Hematopoietic multipotent progenitor cell treated with erythropoietin and hydrocortisone succinate and interleukin-3 and kit ligand, for 15 days (in vitro differentiated cells): ENCODE results near the gene SRL.
"Not testable (repeated sequence)": the region's sequence is repeated elsewhere in the genome, so short reads cannot be mapped to it uniquely, and the experiment has no call there.

Experiments used
- DNase-seq: peaks from one replicate; pipeline ENCODE4 v3.0.0-alpha.2; 2015; ENCODE audit warnings: low spot score

The SRL gene

DNA sequence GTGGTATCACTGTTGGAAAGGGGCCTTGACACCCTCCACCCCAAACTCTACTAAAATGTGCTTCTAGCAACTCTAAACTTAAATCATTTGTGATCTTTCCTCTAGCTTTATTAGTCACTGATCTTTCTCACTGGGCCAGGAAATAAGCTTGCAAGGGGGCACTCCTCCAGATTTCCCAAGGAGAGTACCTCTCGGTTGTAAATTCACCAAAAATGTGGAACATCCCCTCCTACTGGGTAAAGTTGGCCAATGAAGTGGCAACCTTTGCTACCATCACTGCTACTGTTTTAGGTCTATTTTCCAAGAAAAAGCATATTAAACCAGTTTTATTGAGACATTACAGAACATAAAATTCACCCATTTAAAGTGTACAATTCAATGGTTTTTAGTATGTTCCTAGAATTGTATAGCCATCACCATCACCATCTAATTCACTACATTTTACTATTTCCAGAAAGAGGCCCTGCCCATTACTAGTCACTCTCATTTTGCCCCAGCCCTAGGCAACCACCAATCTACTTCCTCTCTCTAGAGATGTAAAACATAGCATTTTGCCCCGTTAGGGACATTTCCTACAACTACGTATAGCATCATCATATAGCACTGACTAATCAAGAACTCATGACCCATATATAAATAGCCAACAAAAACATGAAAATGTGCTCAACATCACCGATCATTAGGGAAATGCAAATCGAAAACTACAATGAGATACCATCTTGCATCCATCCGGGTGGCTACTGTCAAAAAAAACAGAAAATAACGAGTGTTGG is 81.0 kb downstream of the SRL start:
- no peak for DNase-seq

DNA sequence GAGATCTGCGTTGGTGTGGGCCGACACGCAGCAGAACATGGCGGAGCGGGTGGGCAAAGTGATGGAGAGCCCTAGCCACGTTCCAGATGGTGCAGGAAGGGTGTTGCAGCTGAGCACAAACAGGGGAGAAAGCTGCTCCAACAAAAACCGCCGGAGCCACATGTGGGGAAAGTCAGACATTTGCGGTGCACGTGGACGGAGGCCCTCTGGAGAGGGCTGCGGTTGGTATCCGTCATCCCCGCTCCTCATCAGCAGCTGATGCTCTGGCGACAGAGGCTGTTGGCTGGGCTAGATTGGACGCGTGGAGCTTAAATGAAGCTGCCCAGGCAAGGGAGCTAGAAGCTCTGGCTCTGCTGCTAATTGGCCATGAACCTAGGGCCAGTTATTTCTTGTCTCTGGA is 82.2 kb downstream of the SRL start:
- DNase-seq = no peak

DNA sequence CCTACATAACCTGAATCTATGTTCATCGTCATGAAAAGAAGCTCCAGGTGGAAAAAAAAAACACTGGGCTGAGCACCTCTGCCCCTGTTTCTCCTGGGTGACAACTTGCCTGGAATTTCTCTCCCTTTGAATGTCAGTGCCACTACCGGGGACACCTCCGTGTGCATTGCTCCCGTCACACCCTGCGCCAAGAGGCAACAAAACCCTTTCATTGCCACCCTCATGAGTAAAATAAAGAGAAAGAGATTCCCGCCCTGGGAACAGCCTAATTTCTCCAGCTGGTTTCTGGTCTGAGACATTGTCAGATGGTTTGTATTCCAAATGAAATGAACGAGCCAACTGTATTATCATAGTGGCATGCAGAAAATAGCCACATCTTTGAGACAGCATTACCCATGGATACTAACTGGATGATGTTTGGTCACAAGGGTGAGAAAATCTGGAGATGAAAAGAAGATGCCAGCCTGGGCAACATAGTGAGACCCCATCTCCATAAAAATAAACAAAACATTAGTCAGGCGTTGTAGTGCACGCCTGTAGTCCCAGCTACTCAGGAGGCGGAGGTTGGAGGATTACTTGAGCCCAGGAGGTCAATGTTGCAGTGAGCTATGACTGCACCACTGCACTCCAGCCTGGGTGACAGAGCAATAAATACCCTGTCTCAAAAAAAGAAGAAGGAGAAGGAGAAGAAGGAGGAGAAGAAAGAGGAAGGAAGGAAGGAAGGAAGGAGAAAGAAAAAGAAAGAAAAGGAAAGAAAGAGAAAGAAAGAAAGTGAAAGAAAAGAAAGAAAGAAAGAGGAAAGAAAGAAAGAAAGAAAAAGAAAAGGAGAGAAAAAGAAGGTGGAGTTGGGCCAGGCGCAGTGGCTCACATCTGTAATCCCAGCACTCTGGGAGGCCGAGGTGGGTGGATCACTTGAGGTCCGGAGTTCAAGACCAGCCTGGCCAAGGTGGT is 83.5 kb downstream of the SRL start:
- no peak for DNase-seq

DNA sequence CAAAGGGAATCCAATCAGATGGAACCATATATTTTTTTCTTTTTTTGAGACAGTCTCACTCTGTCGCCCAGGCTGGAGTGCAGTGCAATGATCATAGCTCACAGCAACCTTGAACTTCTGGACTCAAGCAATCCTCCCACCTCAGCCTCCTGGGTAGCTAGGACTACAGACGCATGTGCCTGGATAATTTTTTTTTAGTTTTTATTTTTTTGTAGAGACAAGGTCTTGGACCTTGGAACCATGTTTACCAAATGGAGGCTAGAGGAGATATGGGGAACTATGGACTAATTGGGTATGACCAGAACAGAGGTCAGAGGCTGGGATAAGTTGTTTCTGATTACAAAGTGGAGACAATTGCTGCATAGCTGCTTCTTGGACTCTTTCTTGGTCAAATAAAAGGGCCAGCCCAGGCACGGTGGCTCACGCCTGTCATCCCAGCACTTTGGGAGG is 84.5 kb downstream of the SRL start:
- no peak for DNase-seq

DNA sequence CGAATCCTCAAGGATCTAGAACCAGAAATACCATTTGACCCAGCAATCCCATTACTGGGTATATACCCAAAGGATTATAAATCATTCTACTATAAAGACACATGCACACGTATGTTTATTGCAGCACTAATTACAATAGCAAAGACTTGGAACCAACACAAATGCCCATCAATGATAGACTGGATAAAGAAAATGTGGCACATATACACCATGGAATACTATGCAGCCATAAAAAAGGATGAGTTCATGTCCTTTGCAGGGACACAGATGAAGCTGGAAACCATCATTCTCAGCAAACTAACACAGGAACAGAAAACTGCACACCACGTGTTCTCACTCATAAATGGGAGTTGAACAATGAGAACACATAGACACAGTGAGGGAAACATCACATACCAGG is 85.4 kb downstream of the SRL start:
- not testable (repeated sequence) for DNase-seq

DNA sequence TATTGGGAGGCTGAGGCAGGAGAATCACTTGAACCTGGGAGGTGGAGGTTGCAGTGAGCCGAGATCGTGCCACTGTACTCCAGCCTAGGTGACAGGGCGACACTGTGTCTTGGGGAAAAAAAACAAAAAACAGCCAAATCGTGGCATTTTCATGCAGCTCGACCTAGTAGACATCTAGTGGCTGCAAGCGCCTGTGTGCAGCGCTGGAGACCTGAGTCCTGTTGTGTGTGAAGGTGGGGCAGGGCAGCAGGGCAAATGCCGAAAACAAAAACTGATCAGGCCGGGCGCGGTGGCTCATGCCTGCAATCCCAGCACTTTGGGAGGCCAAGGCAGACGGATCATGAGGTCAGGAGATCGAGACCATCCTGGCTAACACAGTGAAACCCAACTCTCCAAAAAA is 88.5 kb downstream of the SRL start:
- not testable (repeated sequence) for DNase-seq

DNA sequence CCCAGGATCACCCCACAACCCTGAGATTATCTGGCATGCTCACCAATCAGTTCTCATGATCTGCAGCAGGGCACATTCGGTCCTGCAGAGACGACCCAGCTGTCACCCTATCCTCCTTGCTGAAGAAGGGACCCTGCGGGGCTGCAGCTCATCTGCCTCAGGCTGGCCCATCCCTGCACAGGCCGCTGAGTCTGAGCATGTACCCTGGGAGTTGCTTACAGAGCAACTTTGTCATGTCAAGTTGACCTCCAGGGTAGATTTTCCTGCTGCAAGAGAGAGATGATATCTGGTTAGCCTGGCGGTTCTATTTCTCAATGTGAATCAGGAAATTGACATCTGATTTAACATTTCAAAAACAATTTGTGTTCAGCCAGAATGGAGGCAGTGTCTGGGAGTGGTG is 89.6 kb downstream of the SRL start:
- no peak for DNase-seq

DNA sequence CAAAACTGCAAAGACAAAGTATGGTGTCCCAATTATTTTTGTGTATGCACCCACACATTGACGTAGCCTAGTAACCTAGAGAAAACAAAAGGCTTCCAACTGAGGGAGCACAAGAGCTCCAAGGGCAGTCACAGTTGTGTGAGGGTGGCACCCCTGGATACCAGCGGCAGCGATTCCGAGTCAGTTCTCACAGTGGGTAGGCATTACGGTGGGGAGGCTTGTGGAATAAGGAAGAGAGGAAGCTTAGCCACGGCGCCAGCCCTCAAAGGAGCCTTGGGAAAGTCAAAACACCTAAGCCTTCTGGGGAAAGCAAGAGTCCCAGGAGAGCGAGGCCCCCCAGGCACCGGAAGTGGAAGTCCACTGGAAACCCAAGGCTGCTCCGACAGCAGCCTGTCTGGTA is 94.6 kb downstream of the SRL start:
- DNase-seq = no peak

DNA sequence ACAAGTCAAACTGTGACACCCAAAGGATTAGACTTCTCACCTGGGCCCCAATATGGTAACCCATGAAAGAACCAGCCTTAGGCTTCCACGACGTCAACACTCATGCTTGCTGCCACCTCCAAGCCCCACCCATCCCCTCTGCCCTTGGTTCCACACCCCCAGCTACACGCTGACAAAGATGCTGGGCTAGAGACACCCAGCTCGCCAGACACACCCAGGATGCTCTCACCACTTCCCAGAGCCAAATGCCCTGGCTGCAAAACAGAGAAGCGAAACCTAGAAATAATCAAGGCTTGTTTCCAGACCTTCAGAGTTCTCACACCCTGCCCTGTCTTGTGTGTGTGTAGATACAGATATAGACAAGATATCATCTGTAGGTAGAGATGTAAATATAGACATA is 99.6 kb downstream of the SRL start:
- DNase-seq = no peak

DNA sequence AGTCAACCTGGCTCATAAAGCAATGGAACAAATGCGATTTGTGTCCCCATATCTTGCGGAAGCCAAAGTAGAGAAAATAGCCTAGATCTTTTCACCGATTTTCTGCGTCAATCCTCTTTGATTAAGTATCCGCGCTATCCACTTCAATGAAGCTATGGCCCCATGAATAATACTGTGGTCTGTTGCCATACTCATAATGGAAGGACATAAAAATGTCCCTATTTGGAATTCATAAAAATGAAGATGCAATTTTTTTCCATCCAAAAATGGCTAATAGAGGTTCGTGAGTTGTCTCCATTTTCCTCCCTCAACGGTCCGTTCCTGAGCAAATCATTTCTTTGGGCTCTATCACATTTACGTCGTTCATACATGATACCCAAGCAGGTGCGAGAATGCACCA is 100.3 kb downstream of the SRL start:
- no peak for DNase-seq

DNA sequence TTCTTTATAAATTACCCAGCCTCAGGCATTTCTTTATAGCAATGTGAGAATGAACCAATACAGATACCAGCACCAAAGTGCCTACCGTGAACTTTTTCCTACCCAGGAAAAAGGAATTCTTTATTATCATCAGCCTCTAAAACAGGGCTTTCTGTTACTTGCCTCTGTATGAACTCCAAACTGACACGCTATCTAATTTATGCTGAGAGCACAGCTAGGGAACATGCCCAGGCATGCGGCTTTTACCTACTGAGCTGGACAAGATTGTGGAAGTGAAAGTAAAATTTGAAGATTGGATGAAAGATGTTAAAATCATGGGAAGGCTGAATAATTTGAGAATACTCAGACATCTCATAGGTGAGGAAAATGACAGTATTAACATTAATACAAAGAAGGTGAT is 101.2 kb downstream of the SRL start:
- no peak for DNase-seq

DNA sequence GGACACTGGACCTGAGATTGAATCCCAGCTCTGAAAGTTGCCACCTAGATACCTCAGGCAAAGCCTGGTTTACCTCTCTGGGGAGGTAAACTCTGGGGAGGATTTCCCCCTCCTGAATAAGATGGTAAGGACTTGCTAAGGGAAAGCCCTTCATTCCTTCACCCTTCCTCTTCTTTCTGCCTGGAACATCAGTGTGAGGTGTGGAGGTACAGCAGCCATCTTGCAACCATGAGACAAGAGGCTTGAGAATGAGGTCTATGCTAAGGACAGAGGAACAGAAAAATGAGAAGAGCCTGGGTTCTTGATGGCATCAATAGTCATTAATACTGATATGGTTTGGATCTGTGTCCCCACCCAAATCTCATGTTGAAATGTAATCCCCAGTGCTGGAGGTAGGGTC is 101.9 kb downstream of the SRL start:
- DNase-seq = no peak
